ENCODE results near the gene RAD51D.

GRCh38 chr17:35146214-35146833 is 26.7 kb upstream of the RAD51D start:
- TF ChIP-seq CTCF (IDR thresholded peaks at IDR 0.05; ENCODE audit: borderline replicate concordance, extremely low read depth, low read length, poor library complexity, severe bottlenecking) (no peak), EZH2 (IDR thresholded peaks at IDR 0.05; ENCODE audit: borderline replicate concordance, low read depth, low read length, severe bottlenecking) (no peak)

All from DND-41 (cell line).